ENCODE measurements around the gene MYCBP. TPM values are rescaled to one million over a fixed set of nuclear protein-coding genes. Genes with fewer than 3 reads are reported as not detected.
"Not testable (repeated sequence)": the region's sequence is repeated elsewhere in the genome, so short reads cannot be mapped to it uniquely, and the experiment has no call there.

MYCBP gene
- total and polyA plus RNA-seq, 8 donors = 6.1 to 16.1 (median 9.6) TPM

DNA sequence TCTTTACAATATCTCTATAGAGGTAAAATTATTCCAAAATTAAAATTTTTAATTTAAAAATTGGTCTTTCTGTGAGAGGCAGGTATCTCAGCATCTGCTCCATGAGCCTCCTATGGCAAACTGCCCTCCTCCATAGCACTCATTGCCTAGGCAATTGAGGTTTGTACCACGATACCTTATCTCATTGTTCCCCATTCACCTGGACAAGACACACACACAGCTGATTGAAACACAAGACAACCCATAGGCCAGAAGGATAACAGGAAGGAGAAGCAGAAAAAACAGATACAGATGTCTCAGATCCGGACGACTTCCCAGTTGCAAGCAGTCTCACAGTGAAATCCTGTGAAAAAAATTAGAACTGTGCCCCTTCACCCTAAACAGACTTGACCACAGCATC lies 44.2 kb upstream of the MYCBP start:
- Histone ChIP-seq H3K27ac (no peak overlapping the region), H3K36me3 (no peaks in the 10 kb centered on the region), H3K4me1 (no peaks in the 10 kb centered on the region), H3K9me3 (no peaks in the 10 kb centered on the region), H3K4me3 (no peak overlapping the region), H3K27me3 (no peaks in the 10 kb centered on the region)
- ATAC-seq (no peak), FAIRE-seq (no peak), DNase-seq (no peak)
- intact Hi-C loops (cut with DNase I) = no loop called here
- TF ChIP-seq CTCF (IDR thresholded peaks at IDR 0.05) = no peak
- WGBS, 2 donors = 77 to 88% methylated on average over 3 of the region's 3 CpGs

- H3K27ac ChIP-seq = no peak overlapping the region
- H3K9me3 ChIP-seq = no peaks in the 10 kb centered on the region
- no peaks in the 10 kb centered on the region for H3K36me3 ChIP-seq
- DNase-seq = no peak
- TF ChIP-seq CTCF (IDR thresholded peaks at IDR 0.05) = no peak
- intact Hi-C loops (cut with DNase I) = no loop called here
- no peak overlapping the region for H3K4me3 ChIP-seq
- no peaks in the 10 kb centered on the region for H3K4me1 ChIP-seq
- ATAC-seq = no peak
- no peaks in the 10 kb centered on the region for H3K27me3 ChIP-seq
- 48 to 62% methylated on average over 3 of the region's 3 CpGs for whole genome bisulfite sequencing, 2 donors
- FAIRE-seq = no peak
Measured at GRCh38 chr1:38915352-38915948, 42.3 kb upstream of the MYCBP start.

GRCh38 chr1:38914908-38915307 lies 41.8 kb upstream of the MYCBP start:
- H3K36me3 ChIP-seq; H3K27me3 ChIP-seq; DNase-seq; H3K4me1 ChIP-seq; H3K9me3 ChIP-seq; H3K27ac ChIP-seq; H3K4me3 ChIP-seq; intact Hi-C loops (cut with DNase I); FAIRE-seq; ATAC-seq: not testable (repeated sequence)
- 92 to 95% methylated on average over 8 of the region's 8 CpGs for WGBS, 2 donors

DNA sequence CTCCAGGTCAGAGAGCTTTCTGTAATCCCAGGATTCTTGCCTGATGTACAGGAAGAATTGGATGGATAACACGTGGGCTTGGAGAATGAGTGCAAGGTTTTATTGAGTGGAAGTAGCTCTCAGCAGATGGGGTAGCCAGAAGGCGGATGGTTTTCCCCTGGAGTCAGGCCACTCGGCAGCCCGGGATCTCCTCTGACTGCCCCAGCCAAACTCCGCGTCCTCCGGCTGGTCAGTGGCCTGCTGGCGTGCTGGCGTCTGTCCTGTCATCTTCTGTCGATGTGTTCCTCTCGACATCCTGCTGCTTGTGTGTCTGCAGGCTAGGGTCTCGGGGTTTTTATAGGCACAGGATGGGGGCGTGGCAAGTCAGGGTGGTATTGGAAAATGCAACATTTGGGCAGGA lies 35.7 kb upstream of the MYCBP start:
- TF ChIP-seq CTCF (IDR thresholded peaks at IDR 0.05) = no peak
- DNase-seq = no peak
- intact Hi-C loops (cut with DNase I) = no loop called here
- Histone ChIP-seq H3K27ac (no peak overlapping the region), H3K36me3 (no peaks in the 10 kb centered on the region), H3K27me3 (no peaks in the 10 kb centered on the region), H3K4me3 (no peak overlapping the region), H3K4me1 (no peaks in the 10 kb centered on the region), H3K9me3 (no peaks in the 10 kb centered on the region)
- no peak for ATAC-seq
- 85 to 87% methylated on average over 13 of the region's 13 CpGs for WGBS, 2 donors
- no peak for FAIRE-seq

DNA sequence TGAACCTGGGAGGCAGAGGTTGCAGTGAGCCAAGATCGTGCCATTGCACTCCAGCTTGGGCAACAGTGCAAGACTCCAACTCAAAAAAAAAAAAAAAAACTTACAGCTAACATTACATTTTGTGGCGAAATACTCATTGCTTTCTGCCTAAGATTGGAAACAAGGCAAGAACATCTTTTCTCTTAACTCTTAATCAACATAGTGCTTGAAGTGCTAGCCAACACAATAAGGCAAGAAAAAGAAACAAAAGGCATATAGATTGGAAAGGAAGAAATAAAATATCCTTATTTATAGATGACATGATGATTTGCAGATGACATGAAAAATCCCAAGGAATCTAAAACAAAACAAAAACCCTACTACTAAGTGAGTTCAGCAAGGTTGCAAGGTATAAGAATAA lies 32.8 kb upstream of the MYCBP start:
- Histone ChIP-seq H3K9me3 (no peaks in the 10 kb centered on the region), H3K4me3 (no peak overlapping the region), H3K27ac (no peak overlapping the region), H3K36me3 (no peaks in the 10 kb centered on the region), H3K4me1 (no peaks in the 10 kb centered on the region), H3K27me3 (no peaks in the 10 kb centered on the region)
- TF ChIP-seq CTCF (IDR thresholded peaks at IDR 0.05) = no peak
- FAIRE-seq (no peak), ATAC-seq (no peak), DNase-seq (no peak)
- intact Hi-C loops (cut with DNase I) = no loop called here
- 93 to 100% methylated on average over 2 of the region's 2 CpGs for WGBS, 2 donors
